ENCODE measurements around the gene GRAP2.
"Not testable (repeated sequence)": the region's sequence is repeated elsewhere in the genome, so short reads cannot be mapped to it uniquely, and the experiment has no call there.

The GRAP2 gene

GRCh38 chr22:39991159-39991860 is 90.4 kb downstream of the GRAP2 start:
- no peak overlapping the region for H3K4me3 ChIP-seq (ENCODE audit: low read depth, low read length)

GRCh38 chr22:39992088-39992826 is 91.4 kb downstream of the GRAP2 start:
- H3K4me3 ChIP-seq (ENCODE audit: low read depth, low read length) = no peak overlapping the region

DNA sequence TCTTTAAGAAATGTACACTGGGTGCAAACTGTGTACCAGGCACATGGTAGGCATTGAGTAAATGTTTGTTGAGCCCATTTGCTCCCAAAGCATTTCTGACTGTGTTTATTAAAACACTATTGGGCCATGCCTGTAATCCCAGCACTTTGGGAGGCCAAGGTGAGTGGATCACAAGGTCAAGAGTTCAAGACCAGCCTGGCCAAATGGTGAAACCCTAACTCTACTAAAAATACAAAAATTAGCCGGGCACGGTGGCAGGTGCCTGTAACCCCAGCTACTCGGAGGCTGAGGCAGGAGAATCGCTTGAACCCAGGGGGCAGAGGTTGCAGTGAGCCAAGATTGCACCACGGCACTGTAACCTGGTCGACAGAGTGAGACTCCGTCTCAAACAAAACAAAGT is 92.0 kb downstream of the GRAP2 start:
- H3K4me3 ChIP-seq (ENCODE audit: low read depth, low read length) = not testable (repeated sequence)

DNA sequence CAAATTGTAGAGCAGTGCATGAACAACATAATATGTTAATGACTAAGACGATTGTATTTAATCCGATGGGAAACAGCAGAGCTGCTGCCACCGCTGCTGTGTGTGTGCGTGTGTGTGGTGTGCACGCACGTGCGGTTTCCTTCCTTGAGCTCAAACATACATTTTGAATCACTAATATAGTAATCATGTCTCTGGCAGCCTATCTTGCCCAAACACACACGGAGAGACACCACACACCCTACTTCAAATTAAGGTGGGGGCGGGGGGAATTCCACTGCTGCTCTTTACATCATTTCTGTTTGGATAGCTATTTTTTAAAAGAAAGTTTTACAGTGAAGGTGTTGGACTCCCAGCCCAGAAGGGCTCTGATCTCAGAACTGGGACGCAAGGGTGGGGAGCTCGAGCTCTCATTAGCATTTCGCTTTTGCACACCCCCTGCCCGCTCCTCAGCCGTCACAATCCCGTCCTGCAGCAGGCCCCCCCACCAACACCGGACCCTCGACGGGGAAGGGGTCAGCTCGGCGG is 93.2 kb downstream of the GRAP2 start:
- H3K4me3 ChIP-seq (ENCODE audit: low read depth, low read length) = peak overlapping the region; percentile 14

DNA sequence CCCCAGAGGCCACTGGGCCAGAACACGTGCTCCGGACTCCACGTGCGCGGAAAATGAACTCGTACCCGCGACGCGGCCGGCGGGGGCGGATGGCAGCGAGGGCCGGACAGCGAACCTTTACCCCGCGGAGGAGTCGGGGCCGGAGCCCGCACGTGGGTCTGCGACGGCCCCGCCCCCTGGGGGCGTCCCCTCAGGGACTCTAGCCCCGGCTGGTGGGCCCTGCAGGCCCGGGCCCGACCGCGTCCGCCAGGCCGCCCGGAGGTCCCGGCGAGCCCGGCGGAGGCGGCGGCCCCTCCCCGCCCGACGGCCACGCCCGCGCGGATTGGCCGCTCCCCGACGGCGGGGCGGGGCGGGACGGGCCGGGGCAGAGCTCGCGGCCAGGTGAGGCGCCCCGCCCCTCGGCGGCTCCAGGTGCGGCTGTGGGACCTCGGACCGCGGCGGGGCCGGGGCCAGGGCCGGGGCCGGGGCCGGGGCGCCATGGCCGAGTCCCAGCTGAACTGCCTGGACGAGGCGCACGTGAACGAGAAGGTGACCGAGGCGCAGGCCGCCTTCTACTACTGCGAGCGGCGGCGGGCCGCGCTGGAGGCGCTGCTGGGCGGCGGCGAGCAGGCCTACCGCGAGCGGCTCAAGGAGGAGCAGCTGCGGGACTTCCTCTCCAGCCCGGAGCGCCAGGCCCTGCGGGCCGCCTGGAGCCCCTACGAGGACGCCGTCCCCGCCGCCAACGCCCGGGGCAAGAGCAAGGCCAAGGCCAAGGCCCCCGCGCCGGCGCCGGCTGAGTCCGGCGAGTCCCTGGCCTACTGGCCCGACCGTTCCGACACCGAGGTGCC is 93.9 kb downstream of the GRAP2 start, which contains the start of gene FAM83F:
TSS of gene FAM83F (plus strand) at position 389 of the 827 bp plus-strand sequence. CDS start at position 478, 89 bp downstream.
- peak within 1 kb of the TSS; percentile 69 for H3K4me3 ChIP-seq (ENCODE audit: low read depth, low read length)

GRCh38 chr22:39995393-39996252 is 94.7 kb downstream of the GRAP2 start:
- peak overlapping the region; percentile 69 for H3K4me3 ChIP-seq (ENCODE audit: low read depth, low read length)

DNA sequence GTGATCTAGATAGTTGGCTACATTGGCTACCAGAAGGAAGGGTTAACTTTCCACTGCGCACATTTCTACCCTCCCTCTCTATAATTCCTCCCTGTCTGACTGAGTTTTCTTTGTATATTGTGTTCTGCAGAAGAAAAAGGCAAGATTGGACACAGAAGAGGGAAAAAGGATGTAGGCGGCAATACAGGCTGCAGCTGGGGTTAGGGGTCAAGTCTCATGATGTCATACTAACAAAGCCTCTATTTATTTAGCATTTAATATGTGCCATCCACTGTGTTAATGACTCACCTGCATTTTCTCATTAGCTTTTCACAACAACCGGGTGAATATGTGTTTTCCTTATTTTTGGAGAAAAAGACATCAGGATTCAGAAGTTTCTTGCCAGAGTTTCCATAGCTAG is 95.8 kb downstream of the GRAP2 start:
- H3K4me3 ChIP-seq (ENCODE audit: low read depth, low read length) = no peak overlapping the region

DNA sequence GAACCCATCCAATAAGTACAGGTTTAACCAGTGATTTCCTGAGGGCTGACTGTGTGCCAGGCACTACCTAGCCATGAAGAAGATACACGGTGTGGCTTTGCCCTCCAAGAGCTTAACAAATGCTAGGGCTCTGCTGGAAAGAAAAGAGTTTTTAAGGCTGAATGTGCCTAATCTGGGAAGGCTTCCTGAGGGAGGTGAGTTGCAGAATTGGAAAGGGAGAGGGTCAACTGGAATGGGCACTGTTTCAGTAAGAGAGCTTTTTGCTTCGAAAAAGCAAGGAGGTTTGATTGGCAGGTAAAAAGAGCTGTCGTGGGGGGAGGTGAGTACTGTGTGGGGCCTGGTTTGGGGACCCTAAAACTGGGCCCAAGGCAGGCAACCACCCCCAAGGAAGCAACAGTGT is 96.5 kb downstream of the GRAP2 start:
- no peak overlapping the region for H3K4me3 ChIP-seq (ENCODE audit: low read depth, low read length)

GRCh38 chr22:39997939-39998726 is 97.2 kb downstream of the GRAP2 start:
- no peak overlapping the region for H3K4me3 ChIP-seq (ENCODE audit: low read depth, low read length)

DNA sequence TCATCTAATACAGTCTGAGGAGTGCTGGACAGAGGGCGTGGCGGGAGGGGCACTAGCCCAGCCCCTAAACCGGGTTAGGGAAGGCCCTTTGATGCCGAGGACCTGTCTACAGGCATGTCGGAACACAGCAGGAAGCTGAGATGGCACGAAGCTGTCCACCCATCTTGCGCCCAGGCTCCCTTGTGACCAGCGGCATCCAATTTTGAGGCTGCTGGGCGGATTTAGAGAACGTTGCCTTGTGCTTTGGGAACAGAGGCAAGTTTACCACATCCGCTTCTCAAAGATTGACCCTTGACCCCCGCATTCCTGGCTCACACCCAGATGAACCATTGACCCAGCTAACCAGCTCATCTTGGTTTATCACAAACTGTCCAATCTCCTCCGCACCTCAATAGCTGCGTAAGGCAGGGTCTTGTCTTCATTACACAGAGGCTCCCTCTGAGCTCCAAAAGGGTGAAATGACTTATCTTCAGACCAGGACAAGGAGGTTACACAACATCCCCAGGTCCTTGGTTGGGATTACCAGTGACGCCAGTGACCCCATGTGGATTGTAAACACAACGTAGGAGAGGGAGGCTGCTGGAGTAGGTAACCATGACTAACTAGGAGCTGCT is 98.4 kb downstream of the GRAP2 start:
- H3K4me3 ChIP-seq (ENCODE audit: low read depth, low read length) = no peak overlapping the region

DNA sequence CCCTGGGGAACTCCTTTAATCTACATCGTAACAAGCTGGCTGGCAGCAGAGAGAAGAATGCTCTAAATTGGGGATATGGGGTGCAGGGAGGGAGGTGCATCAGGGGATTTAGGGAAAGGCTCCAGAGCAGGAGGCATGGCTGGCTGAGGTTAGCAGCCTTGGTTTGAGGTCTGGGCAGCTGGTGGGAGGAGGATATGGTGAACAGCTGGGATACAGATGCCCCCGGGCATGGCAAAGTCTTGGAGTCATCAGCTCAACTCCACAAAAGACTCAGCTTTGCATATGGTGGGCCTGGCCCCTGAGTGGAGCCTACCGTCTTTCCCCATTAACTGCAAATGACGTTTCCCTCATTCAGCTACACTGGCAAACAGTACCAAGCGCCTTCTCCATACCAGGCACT is 99.3 kb downstream of the GRAP2 start:
- H3K4me3 ChIP-seq (ENCODE audit: low read depth, low read length) = no peak overlapping the region

- no peak overlapping the region for H3K4me3 ChIP-seq (ENCODE audit: low read depth, low read length)
Measured at GRCh38 chr22:40001106-40001505, 100.2 kb downstream of the GRAP2 start.

- no peak overlapping the region for H3K4me3 ChIP-seq (ENCODE audit: low read depth, low read length)
Measured at GRCh38 chr22:40001800-40002577, 101.1 kb downstream of the GRAP2 start.

- no peak overlapping the region for H3K4me3 ChIP-seq (ENCODE audit: low read depth, low read length)
Measured at GRCh38 chr22:40002935-40003715, 102.2 kb downstream of the GRAP2 start.

GRCh38 chr22:40004836-40005235 is 104.0 kb downstream of the GRAP2 start:
- H3K4me3 ChIP-seq (ENCODE audit: low read depth, low read length) = no peak overlapping the region

DNA sequence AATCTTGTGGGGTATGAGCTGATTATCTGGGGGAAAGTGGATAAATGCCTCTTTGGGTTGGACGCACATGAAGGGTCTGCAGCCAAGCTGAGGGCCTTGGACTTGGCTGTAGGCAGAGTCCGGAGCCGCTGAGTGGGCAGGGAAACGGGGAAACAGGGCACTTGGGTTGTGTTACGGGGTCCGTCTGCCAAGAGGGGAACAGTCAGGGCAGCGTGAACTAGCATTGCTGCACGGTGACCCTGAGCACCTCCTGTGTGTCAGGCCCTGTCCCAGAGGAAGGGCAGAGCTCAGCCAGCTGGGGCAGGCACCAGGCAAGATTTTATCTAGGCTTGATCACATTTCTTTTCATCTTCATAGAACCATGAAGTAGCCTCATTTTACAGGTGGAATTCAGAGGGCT is 105.8 kb downstream of the GRAP2 start:
- no peak overlapping the region for H3K4me3 ChIP-seq (ENCODE audit: low read depth, low read length)

- no peak overlapping the region for H3K4me3 ChIP-seq (ENCODE audit: low read depth, low read length)
Measured at GRCh38 chr22:40007853-40008710, 107.2 kb downstream of the GRAP2 start.

All from iPS-11a (cell line).